Endometrium (tissue), 2 donors: ENCODE measurements around the gene ZNF776.
"Not testable (repeated sequence)": the region's sequence is repeated elsewhere in the genome, so short reads cannot be mapped to it uniquely, and the experiment has no call there.

Source experiments
- FAIRE-seq: peaks from 2 replicates; lab custom pipeline; 2012; peaks lifted over from hg19 to GRCh38; lab: Jason Lieb, UNC
- donor health status: control.
- donor health status: control.

Gene ZNF776

GRCh38 chr19:57746580-57747471 is at the start of gene ZNF776:
TSS of gene ZNF776 (plus strand) at chr19:57746815. CDS start at chr19:57747059, 244 bp downstream.
- FAIRE-seq, result peak; percentile 89

GRCh38 chr19:57701625-57702024 is 45.0 kb upstream of the ZNF776 start:
- FAIRE-seq, result no peak

- FAIRE-seq, result no peak
Observed at GRCh38 chr19:57706346-57706745, 40.3 kb upstream of the ZNF776 start.

GRCh38 chr19:57708641-57709361 is 37.8 kb upstream of the ZNF776 start, which contains the start of gene ZNF154:
TSS of gene ZNF154 (minus strand) at chr19:57709204. CDS start at chr19:57708971, 233 bp downstream.
- no peak for FAIRE-seq

GRCh38 chr19:57709616-57710015 is 37.0 kb upstream of the ZNF776 start:
- FAIRE-seq, result no peak

- no peak for FAIRE-seq
Observed at GRCh38 chr19:57712222-57712621, 34.4 kb upstream of the ZNF776 start.

GRCh38 chr19:57719424-57719823 is 27.2 kb upstream of the ZNF776 start:
- FAIRE-seq, result no peak

GRCh38 chr19:57719901-57720519 is 26.6 kb upstream of the ZNF776 start:
- FAIRE-seq, result no peak

- FAIRE-seq, result no peak
Observed at GRCh38 chr19:57720878-57721277, 25.7 kb upstream of the ZNF776 start.

- not testable (repeated sequence) for FAIRE-seq
Observed at GRCh38 chr19:57738320-57738719, 8.3 kb upstream of the ZNF776 start.

- not testable (repeated sequence) for FAIRE-seq
Observed at GRCh38 chr19:57738770-57739169, 7.8 kb upstream of the ZNF776 start.

GRCh38 chr19:57747472-57747807 is 825 bp downstream of the ZNF776 start:
- no peak for FAIRE-seq

- FAIRE-seq, result no peak
Observed at GRCh38 chr19:57748029-57748428, 1.4 kb downstream of the ZNF776 start.

- FAIRE-seq, result no peak
Observed at GRCh38 chr19:57754091-57754673, 7.6 kb downstream of the ZNF776 start.

- FAIRE-seq, result no peak
Observed at GRCh38 chr19:57755031-57755430, 8.4 kb downstream of the ZNF776 start.

GRCh38 chr19:57757941-57758340 is 11.3 kb downstream of the ZNF776 start:
- no peak for FAIRE-seq

- no peak for FAIRE-seq
Observed at GRCh38 chr19:57759096-57759495, 12.5 kb downstream of the ZNF776 start.

GRCh38 chr19:57769345-57770131 is 22.9 kb downstream of the ZNF776 start, which contains the start of gene ZNF586:
TSS of gene ZNF586 (plus strand) at chr19:57769676. CDS start at chr19:57769843, 167 bp downstream.
- FAIRE-seq, result peak; percentile 4

GRCh38 chr19:57771417-57771816 is 24.8 kb downstream of the ZNF776 start:
- FAIRE-seq, result no peak

GRCh38 chr19:57773488-57773887 is 26.9 kb downstream of the ZNF776 start:
- no peak for FAIRE-seq

- no peak for FAIRE-seq
Observed at GRCh38 chr19:57776764-57777296, 30.2 kb downstream of the ZNF776 start.
